ENCODE measurements around the gene ADAM12. TPM values are rescaled to one million over a fixed set of nuclear protein-coding genes. Genes with fewer than 3 reads are reported as not detected.

Gene ADAM12
- total RNA-seq, 1 experiment from 2014 or later: 21.2 TPM

GRCh38 chr10:126235979-126236851 lies 152.1 kb downstream of the ADAM12 start:
- no peak for DNase-seq (ENCODE audit: low read depth)

- DNase-seq (ENCODE audit: low read depth): no peak
Observed at GRCh38 chr10:126235091-126235978, 152.9 kb downstream of the ADAM12 start.

- DNase-seq (ENCODE audit: low read depth): no peak
Observed at GRCh38 chr10:126234630-126235029, 153.6 kb downstream of the ADAM12 start.

GRCh38 chr10:126233182-126234148 lies 154.8 kb downstream of the ADAM12 start:
- DNase-seq (ENCODE audit: low read depth): no peak

- DNase-seq (ENCODE audit: low read depth): no peak
Observed at GRCh38 chr10:126230587-126230986, 157.7 kb downstream of the ADAM12 start.

GRCh38 chr10:126229686-126230085 lies 158.6 kb downstream of the ADAM12 start:
- no peak for DNase-seq (ENCODE audit: low read depth)

- peak; percentile 93 for DNase-seq (ENCODE audit: low read depth)
Observed at GRCh38 chr10:126227762-126228134, 160.5 kb downstream of the ADAM12 start.

- no peak for DNase-seq (ENCODE audit: low read depth)
Observed at GRCh38 chr10:126226988-126227761, 161.1 kb downstream of the ADAM12 start.

GRCh38 chr10:126226205-126226604 lies 162.1 kb downstream of the ADAM12 start:
- no peak for DNase-seq (ENCODE audit: low read depth)

GRCh38 chr10:126225672-126226008 lies 162.6 kb downstream of the ADAM12 start:
- no peak for DNase-seq (ENCODE audit: low read depth)

- no peak for DNase-seq (ENCODE audit: low read depth)
Observed at GRCh38 chr10:126224967-126225671, 163.2 kb downstream of the ADAM12 start.

- DNase-seq (ENCODE audit: low read depth): no peak
Observed at GRCh38 chr10:126223512-126224067, 164.7 kb downstream of the ADAM12 start.

- DNase-seq (ENCODE audit: low read depth): peak; percentile 49
Observed at GRCh38 chr10:126222736-126223511, 165.4 kb downstream of the ADAM12 start.

- no peak for DNase-seq (ENCODE audit: low read depth)
Observed at GRCh38 chr10:126221874-126222273, 166.4 kb downstream of the ADAM12 start.

GRCh38 chr10:126218778-126219649 lies 169.3 kb downstream of the ADAM12 start:
- DNase-seq (ENCODE audit: low read depth): no peak

GRCh38 chr10:126218174-126218573 lies 170.1 kb downstream of the ADAM12 start:
- DNase-seq (ENCODE audit: low read depth): no peak

GRCh38 chr10:126216632-126216961 lies 171.7 kb downstream of the ADAM12 start:
- no peak for DNase-seq (ENCODE audit: low read depth)
